HG03280 (cell line): ENCODE data around the gene SLC30A4.

Experiments
- ATAC-seq: cut with Tn5 transposase; IDR thresholded peaks from one replicate; pipeline ENCODE4 v1.9.1; 2021; ENCODE audit warnings: mild to moderate bottlenecking, moderate library complexity; ENCODE audit not compliant: unreplicated experiment

The SLC30A4 gene

GRCh38 chr15:45454814-45455213 lies 67.7 kb downstream of the SLC30A4 start:
- no peak for ATAC-seq

- ATAC-seq, result no peak
Measured at GRCh38 chr15:45451265-45451664, 71.3 kb downstream of the SLC30A4 start.

GRCh38 chr15:45449916-45450867 lies 72.4 kb downstream of the SLC30A4 start:
- ATAC-seq, result no peak

- ATAC-seq, result no peak
Measured at GRCh38 chr15:45449395-45449794, 73.2 kb downstream of the SLC30A4 start.

- ATAC-seq, result no peak
Measured at GRCh38 chr15:45448066-45448915, 74.3 kb downstream of the SLC30A4 start.

- ATAC-seq, result no peak
Measured at GRCh38 chr15:45443645-45444044, 78.9 kb downstream of the SLC30A4 start.

GRCh38 chr15:45442507-45443135 lies 79.9 kb downstream of the SLC30A4 start:
- ATAC-seq, result no peak

- no peak for ATAC-seq
Measured at GRCh38 chr15:45441686-45442085, 80.9 kb downstream of the SLC30A4 start.

GRCh38 chr15:45441036-45441435 lies 81.5 kb downstream of the SLC30A4 start:
- no peak for ATAC-seq

GRCh38 chr15:45439521-45440260 lies 82.9 kb downstream of the SLC30A4 start:
- ATAC-seq, result no peak

- no peak for ATAC-seq
Measured at GRCh38 chr15:45435124-45435903, 87.2 kb downstream of the SLC30A4 start.

- no peak for ATAC-seq
Measured at GRCh38 chr15:45434078-45434567, 88.4 kb downstream of the SLC30A4 start.

GRCh38 chr15:45431511-45431910 lies 91.0 kb downstream of the SLC30A4 start:
- no peak for ATAC-seq

- ATAC-seq, result peak; percentile 78
Measured at GRCh38 chr15:45429941-45430792, 92.4 kb downstream of the SLC30A4 start.
